H1 (cell line): ENCODE measurements around the gene PIGK.

Source experiments
- BCL11A ChIP-seq, 2 experiments: IDR thresholded peaks; one replicate each; pipeline ENCODE4 v1.6.1; 2011; ENCODE audit warnings: low read depth in 2 of 2, low read length in 2 of 2, mild to moderate bottlenecking in 2 of 2
- CHD2 ChIP-seq: IDR thresholded peaks from 2 replicates; pipeline ENCODE4 v1.6.1; 2012; ENCODE audit warnings: low read length, improper control_type of control experiment
- EP300 ChIP-seq, 2 experiments: IDR thresholded peaks; 1 replicate in 1 of 2; 2 replicates in 1 of 2; pipeline ENCODE4 v1.6.1; 2011 to 2012; ENCODE audit warnings: low read depth in 2 of 2, low read length in 2 of 2, mild to moderate bottlenecking in 2 of 2, borderline replicate concordance in 1 of 2, inconsistent platforms in 1 of 2, moderate library complexity in 1 of 2
- EZH2 ChIP-seq: fragments of 200-600 bp; sonication (generic); IDR thresholded peaks from 2 replicates; pipeline ENCODE4 v1.7.1; 2012; ENCODE audit warnings: low read depth, mild to moderate bottlenecking, moderate library complexity, low read length, inconsistent platforms; ENCODE audit not compliant: severe bottlenecking
- POLR2A ChIP-seq, 2 experiments: IDR thresholded peaks; 1 replicate in 1 of 2; 2 replicates in 1 of 2; pipeline ENCODE4 v1.6.1; 2011; ENCODE audit warnings: low read depth in 2 of 2, low read length in 2 of 2, mild to moderate bottlenecking in 2 of 2; ENCODE audit errors: control extremely low read depth in 1 of 2
- POLR2AphosphoS5 ChIP-seq: IDR thresholded peaks from 2 replicates; pipeline ENCODE4 v1.6.1; 2011; ENCODE audit warnings: low read depth, low read length
- RAD21 ChIP-seq, 2 experiments: IDR thresholded peaks in 1 of 2; conservative IDR thresholded peaks in 1 of 2; 2 replicates each; pipeline ENCODE4 v1.6.1; 2011; ENCODE audit warnings: low read depth in 2 of 2, low read length in 2 of 2, improper control_type of control experiment in 1 of 2, inconsistent platforms in 1 of 2, mild to moderate bottlenecking in 1 of 2, moderate library complexity in 1 of 2
- TF ChIP-seq, protein P1 (sequence below), 3 experiments: IDR thresholded peaks; 1 replicate in 2 of 3; 2 replicates in 1 of 3; pipeline versions ENCODE4 v1.5.1 to v1.6.1; 2011; ENCODE audit warnings: low read length in 3 of 3, mild to moderate bottlenecking in 3 of 3, inconsistent platforms in 2 of 3, low read depth in 1 of 3, moderate library complexity in 1 of 3; ENCODE audit not compliant: insufficient read depth in 1 of 3; ENCODE audit errors: control extremely low read depth in 1 of 3
- TF ChIP-seq, protein P2 (sequence below): IDR thresholded peaks from 2 replicates; pipeline ENCODE4 v1.6.1; 2011; ENCODE audit warnings: low read depth, mild to moderate bottlenecking, low read length; ENCODE audit not compliant: insufficient read depth

DNA sequence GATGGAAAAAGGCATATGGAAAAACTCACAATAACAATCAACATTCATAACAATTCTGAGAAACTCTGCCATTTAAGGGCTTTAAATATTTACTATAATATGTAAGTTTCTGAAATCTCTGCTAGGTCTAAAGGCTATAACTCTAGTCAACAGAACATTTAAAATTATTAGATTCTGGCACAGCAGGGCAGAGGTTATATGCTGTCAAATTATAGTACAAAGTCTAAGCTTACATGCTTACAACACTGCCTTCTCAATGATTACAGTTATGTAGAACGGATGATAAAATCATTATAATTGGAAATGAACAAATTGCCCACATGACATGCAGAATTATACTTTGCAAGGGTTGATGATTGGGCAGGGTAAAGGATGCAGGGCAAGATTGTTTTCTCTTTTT is 97.7 kb downstream of the PIGK start:
- TF ChIP-seq POLR2AphosphoS5, result no peak
- TF ChIP-seq, protein P1, sequence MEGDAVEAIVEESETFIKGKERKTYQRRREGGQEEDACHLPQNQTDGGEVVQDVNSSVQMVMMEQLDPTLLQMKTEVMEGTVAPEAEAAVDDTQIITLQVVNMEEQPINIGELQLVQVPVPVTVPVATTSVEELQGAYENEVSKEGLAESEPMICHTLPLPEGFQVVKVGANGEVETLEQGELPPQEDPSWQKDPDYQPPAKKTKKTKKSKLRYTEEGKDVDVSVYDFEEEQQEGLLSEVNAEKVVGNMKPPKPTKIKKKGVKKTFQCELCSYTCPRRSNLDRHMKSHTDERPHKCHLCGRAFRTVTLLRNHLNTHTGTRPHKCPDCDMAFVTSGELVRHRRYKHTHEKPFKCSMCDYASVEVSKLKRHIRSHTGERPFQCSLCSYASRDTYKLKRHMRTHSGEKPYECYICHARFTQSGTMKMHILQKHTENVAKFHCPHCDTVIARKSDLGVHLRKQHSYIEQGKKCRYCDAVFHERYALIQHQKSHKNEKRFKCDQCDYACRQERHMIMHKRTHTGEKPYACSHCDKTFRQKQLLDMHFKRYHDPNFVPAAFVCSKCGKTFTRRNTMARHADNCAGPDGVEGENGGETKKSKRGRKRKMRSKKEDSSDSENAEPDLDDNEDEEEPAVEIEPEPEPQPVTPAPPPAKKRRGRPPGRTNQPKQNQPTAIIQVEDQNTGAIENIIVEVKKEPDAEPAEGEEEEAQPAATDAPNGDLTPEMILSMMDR (IDR thresholded peaks at IDR 0.05; ENCODE audit: control extremely low read depth in 1 of 3, insufficient read depth in 1 of 3, low read depth in 1 of 3, low read length in 3 of 3), result no peak
- TF ChIP-seq EP300 (IDR thresholded peaks at IDR 0.05; ENCODE audit: borderline replicate concordance in 1 of 2, low read depth in 2 of 2, low read length in 2 of 2), result no peak
- TF ChIP-seq EZH2, result no peak
- no peak for TF ChIP-seq RAD21 (IDR thresholded peaks at IDR 0.05 in 1 of 2, conservative IDR thresholded peaks at IDR 0.05 in 1 of 2; ENCODE audit: low read depth in 2 of 2, low read length in 2 of 2)
- TF ChIP-seq CHD2, result no peak
- TF ChIP-seq, protein P2, sequence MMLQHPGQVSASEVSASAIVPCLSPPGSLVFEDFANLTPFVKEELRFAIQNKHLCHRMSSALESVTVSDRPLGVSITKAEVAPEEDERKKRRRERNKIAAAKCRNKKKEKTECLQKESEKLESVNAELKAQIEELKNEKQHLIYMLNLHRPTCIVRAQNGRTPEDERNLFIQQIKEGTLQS, result no peak
- TF ChIP-seq POLR2A (IDR thresholded peaks at IDR 0.05; ENCODE audit: control extremely low read depth in 1 of 2, low read depth in 2 of 2, low read length in 2 of 2), result no peak
- no peak for TF ChIP-seq BCL11A (IDR thresholded peaks at IDR 0.05; ENCODE audit: low read depth in 2 of 2, low read length in 2 of 2)
